ENCODE data around the gene MT1E.
"Not testable (repeated sequence)": the region's sequence is repeated elsewhere in the genome, so short reads cannot be mapped to it uniquely, and the experiment has no call there.

Gene MT1E

GRCh38 chr16:56647641-56648431 is 22.3 kb downstream of the MT1E start:
- DNase-seq (ENCODE audit: low spot score): no peak

GRCh38 chr16:56649271-56649670 is 23.7 kb downstream of the MT1E start:
- DNase-seq (ENCODE audit: low spot score): no peak

DNA sequence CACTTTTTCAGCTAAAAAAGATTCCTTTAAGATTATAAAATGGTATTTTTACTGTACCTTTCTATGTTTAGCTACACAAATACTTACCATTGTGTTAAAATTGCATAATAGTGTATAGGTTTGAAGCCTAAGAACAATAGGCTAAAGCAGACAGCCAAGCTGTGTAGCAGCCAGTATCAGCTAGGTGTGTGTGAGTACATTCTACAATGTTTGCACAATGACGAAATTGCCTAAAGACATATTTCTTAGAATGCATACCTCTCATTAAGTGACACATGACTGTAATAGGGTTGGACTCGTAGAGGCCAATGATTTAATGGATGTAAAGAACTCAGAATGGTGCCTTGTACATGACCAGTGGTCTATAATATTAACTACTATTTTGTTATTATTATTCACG is 24.2 kb downstream of the MT1E start:
- DNase-seq (ENCODE audit: low spot score): no peak

DNA sequence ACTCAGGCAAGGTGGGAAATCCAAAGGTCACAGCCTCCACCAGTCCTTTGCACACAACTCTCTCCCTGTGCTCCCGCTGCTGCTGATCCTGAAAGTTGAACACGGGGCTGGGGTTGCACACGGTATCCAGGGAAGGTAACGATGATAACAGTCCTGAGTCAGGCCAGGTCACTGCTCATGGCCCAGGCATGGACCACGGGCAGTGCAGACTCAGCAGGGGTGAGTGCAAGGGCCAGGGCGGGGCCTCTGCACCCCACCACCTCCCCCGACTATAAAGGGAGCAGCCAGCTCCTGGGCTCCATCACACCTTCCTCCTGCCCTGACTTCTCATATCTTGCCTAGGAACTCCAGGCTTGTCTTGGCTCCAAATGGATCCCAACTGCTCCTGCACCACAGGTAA is 26.0 kb downstream of the MT1E start, which contains the start of gene MT1B:
Gene MT1B (plus strand): TSS at position 301 of the 400 bp plus-strand sequence. CDS start 68 bp downstream, at position 369.
- no peak for DNase-seq (ENCODE audit: low spot score)

DNA sequence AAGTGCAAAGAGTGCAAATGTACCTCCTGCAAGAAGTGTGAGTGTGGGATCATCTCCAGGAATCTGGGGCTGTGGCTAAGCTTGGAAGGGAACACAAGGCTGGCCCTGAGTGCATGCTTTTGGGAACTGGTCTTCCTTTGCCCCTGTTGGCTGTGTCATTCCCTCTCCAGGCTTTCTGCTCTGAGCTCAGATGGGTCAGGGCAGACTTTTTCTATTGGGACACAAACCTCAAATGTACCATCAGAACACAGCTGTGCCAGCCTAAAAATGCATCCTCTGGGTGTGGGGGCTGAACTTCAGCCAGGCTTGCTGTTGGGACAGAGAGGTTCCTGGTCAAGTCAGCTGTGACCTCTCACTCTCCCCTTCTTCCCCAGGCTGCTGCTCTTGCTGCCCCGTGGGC is 27.0 kb downstream of the MT1E start:
- no peak for DNase-seq (ENCODE audit: low spot score)

- DNase-seq (ENCODE audit: low spot score): no peak
Observed at GRCh38 chr16:56653218-56653617, 27.6 kb downstream of the MT1E start.

DNA sequence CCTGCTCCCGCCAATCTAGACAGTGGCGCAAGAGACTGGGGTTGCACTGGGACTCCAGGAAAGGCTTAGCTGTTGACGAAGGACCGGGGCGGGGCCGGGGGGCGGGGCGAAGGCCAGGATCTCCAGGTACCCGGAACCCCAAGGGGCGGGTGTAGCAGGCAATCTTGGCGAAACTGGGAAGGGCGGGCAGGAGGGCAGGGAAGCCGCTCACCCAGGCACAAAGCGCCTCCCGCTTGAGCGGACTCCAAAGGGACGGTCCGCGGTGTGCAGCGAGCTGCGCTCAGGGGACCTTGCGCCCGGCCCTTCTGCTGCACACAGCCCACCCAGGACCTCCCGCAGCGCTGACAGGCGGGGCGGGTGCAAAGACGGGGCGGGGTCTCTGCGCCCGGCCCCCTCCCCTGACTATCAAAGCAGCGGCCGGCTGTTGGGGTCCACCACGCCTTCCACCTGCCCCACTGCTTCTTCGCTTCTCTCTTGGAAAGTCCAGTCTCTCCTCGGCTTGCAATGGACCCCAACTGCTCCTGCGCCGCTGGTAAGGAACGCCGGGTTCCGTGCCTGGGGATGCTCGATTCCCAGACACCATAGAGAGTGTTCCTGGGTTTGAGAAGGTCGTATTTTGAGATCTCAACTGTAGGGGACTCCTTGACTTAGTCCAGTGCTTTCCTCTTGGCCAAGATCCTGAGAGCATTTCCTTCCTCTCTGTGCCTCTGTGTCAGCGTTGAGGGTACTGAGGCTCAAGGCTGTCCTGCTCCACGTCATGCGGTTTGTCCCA is 32.2 kb downstream of the MT1E start, which contains the start of gene MT1F:
Gene MT1F (plus strand): TSS at position 405 of the 772 bp plus-strand sequence. CDS start 100 bp downstream, at position 505.
- DNase-seq (ENCODE audit: low spot score): peak; percentile 63

DNA sequence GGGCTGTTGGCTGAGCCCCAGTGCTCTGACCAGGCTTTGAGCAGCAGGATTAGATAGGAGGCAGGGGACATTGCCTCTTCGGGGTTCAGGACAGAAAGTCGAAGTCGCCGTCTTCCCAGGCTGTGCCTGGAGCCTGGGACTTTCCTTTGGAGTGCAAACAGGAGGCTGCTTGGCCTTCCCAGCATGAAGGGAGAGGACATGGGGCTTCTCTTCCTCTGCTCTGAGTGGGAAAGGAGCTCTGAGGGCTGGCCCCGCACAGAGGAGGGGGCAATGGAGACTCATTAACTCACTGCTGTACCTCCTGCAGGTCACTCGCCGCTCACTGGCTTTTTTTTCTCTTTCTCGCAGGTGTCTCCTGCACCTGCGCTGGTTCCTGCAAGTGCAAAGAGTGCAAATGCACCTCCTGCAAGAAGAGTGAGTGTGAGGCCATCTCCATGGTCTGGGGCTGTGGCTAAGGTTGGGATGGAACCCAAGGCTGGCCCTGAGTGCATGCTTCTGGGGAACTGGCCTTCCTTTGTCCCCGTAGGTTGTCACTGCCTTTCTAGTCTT is 32.8 kb downstream of the MT1E start:
- no peak for DNase-seq (ENCODE audit: low spot score)

GRCh38 chr16:56662357-56663354 is 37.1 kb downstream of the MT1E start:
- DNase-seq (ENCODE audit: low spot score): no peak

GRCh38 chr16:56664506-56664905 is 38.9 kb downstream of the MT1E start:
- no peak for DNase-seq (ENCODE audit: low spot score)

DNA sequence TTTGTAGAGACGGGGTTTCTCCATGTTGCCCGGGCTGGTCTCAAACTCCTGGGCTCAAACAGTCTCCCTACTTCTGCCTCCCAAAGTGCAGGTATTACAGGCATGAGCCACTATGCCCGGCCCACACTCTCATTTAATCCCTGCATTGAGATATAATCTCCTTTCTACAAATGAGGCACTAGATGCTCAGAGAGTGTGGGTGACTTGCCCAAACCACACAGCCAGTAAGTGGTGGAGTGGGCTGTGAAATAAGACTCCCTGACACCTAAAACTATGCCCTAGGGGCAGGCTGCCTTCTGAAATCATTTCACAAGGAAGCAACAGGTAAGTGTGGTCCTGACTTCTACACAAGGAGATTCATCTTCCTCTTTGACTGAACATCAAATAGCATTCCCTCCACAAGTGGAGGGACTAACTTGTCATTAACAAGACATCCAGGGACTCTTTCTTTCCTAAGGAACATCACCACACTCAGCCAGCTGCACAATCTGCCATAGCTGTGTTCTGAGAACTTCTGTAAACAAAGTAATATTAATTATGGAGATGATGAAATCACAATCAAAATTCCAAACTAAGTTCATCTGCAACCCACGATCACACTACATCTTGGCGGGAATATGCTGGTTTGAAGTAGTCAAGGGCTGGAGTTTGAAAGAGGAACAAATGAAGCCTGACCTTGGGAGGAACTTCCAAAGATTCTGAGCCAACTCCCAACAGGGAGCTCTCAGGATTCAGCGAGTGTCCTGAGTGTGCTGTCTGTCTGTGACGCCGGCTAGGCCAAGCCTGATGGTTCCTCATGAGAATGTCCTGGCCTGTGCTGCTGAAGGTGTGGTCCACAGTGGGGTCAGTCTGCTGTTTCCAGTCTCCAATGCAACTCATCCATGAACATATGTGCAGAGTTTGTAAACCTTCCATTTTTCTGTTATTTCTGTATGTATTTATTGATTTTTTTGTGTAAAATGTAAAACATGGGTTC is 40.0 kb downstream of the MT1E start:
- DNase-seq (ENCODE audit: low spot score): not testable (repeated sequence)

DNA sequence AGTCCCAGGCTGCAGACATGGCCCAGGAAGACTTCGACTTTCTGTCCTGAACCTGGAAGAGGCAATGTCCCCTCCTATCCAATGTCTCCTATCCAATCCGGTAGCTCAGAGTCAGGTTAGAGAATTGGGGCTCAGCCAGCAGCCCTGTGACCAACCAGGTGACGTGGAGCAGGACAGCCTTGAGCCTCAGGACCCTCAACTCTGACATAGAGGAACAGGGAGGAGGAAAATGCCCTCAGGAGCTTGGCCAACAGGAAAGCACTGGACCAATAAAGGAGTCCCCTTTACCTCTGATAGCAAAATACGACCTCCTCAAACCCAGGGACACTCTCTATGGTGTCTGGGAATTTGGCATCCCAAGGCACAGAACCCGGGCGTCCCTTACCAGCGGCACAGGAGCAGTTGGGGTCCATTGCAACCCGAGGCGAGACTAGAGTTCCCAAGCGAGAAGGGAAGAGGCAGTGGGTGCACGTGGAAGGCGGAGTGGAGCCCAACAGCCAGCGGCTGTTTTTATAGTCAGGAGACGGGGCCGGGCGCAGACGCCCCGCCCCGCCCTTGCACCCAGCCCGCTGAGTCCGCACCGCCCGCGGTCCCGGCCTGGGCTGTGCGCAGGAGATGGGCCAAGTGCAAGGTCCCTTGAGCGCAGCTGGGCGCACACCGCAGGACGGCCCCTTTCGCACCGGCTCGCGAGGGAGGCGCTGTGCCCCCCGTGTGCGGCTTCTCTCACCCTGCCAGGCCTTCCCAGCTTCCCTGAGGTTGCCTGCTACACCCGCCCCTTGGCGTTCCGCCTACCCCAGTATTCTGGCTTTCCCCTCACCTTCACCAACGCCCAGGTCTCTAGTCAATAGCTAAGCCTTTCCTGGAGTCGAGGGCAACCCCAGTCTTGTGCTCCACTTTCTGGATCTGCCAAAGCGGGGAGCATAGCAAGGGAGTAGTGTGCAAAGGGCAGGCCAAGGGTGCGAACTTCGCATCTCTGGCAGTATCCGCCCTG is 42.3 kb downstream of the MT1E start, which contains the start of gene MT1G:
Gene MT1G (minus strand): TSS at position 485 of the 991 bp plus-strand sequence. CDS start 72 bp downstream, at position 413.
- no peak for DNase-seq (ENCODE audit: low spot score)

DNA sequence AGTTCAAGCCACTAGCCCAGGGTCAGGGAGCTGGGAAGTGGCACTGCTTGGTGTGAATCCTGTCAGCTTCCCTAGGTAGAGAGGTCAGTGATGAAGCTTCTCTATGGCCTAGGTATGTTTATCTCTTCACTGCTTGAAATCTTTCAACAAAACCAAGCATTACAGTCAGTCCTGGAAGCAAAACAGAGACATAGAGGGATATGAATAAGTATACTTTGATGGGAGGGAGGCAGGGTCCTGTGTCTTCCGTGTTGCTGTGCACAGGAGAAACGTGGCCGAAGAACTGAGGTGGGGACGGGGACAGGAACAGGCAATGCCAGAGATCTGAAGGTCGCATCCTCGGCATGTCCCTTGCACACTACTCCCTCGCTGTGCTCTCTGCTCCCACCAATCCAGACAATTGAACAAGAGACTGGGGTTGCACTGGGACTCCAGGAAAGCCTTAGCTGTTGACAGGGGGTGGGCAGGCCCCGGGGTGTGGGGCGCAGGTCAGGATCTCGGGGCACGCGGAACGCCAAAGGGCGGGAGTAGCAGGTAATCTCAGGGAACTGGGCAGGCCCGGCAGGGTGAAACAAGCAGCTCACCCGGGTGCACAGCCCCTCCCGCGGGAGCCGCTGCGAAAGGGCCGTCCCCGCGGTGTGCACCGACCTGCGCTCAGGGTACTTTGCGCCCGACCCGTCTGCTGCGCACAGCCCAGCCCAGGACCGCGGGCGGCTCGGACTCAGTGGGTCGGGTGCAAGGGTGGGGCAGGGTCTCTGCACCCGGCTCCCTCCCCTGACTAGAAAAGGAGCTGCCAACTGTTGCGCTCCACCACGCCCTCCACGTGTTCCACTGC is 43.6 kb downstream of the MT1E start, which contains the start of gene MT1H:
Gene MT1H (plus strand): TSS at position 810 of the 835 bp plus-strand sequence. CDS start 71 bp downstream, outside the sequence.
- no peak for DNase-seq (ENCODE audit: low spot score)

DNA sequence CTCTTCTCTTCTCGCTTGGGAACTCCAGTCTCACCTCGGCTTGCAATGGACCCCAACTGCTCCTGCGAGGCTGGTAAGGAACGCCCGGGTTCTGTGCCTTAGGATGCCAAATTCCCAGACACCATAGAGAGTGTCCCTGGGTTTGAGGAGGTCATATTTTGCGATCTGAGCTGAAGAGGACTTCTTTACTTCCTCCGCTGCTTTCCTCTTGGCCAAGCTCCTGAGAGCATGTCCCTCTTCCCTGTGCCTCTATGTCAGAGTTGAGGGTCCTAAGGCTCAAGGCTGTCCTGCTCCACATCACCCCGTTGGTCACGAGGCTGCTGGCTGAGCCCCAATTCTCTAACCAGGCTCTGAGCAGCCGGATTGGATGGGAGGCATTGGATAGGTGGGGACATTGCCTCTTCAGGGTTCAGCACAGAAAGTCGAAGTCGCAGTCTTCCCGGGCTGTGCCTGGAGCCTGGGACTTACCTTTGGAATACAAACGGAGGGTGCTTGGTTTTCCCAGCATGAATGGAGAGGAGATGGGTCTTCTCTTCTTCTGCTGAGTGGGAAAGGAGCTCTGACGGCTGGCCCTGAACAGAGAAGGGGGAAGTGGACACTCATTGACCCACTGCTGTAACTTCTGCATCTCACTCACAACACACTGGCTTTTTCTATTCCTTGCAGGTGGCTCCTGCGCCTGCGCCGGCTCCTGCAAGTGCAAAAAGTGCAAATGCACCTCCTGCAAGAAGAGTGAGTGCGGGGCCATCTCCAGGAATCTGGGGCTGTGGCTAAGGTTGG is 44.4 kb downstream of the MT1E start:
- DNase-seq (ENCODE audit: low spot score): no peak

DNA sequence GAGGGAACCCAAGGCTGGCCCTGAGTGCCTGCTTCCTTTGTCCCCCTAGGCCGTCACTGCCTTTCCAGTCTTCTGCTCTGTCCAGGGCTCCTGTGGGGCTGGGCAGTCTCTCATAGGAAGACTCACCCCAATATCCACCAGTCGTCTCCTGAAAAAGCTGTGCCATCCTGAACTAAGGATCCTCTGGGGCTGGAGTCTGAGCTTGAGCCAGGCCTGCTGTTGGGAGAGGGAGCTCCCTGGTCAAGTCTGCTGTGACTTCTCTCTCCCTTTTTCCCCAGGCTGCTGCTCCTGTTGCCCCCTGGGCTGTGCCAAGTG is 45.0 kb downstream of the MT1E start:
- DNase-seq (ENCODE audit: low spot score): no peak

- DNase-seq (ENCODE audit: low spot score): not testable (repeated sequence)
Observed at GRCh38 chr16:56671691-56672090, 46.1 kb downstream of the MT1E start.

GRCh38 chr16:56672171-56672570 is 46.6 kb downstream of the MT1E start:
- DNase-seq (ENCODE audit: low spot score): not testable (repeated sequence)
